Osteoblast (primary cell): ENCODE results near the gene LRP11. TPM values are rescaled to one million over a fixed set of nuclear protein-coding genes. Genes with fewer than 3 reads are reported as not detected.

Source experiments
- DNase-seq: peaks from one replicate; pipeline ENCODE4 v3.0.0; 2011; ENCODE audit warnings: low spot score, mixed read lengths; ENCODE audit not compliant: insufficient read length; ENCODE audit errors: missing footprints
- H2AFZ ChIP-seq: 2 replicates; pipeline ENCODE4 v1.6.0; 2011; ENCODE audit warnings: mild to moderate bottlenecking, low read length
- H3K27ac ChIP-seq: 2 replicates; pipeline ENCODE4 v1.5.1; 2011; ENCODE audit warnings: mild to moderate bottlenecking, low read depth, low read length, moderate library complexity
- H3K27me3 ChIP-seq: 2 replicates; pipeline ENCODE4 v1.6.0; 2012; ENCODE audit warnings: mild to moderate bottlenecking, control low read depth, inconsistent platforms, low read length, moderate library complexity; ENCODE audit not compliant: insufficient read depth
- H3K36me3 ChIP-seq: 2 replicates; pipeline ENCODE4 v1.5.1; 2011; ENCODE audit warnings: mild to moderate bottlenecking, low read length, control low read depth, moderate library complexity; ENCODE audit not compliant: insufficient read depth
- H3K4me1 ChIP-seq: 2 replicates; pipeline ENCODE4 v1.5.1; 2011; ENCODE audit warnings: mild to moderate bottlenecking, low read length, control low read depth, moderate library complexity; ENCODE audit not compliant: insufficient read depth
- H3K4me2 ChIP-seq: 2 replicates; pipeline ENCODE4 v1.6.0; 2011; ENCODE audit warnings: mild to moderate bottlenecking, low read length; ENCODE audit not compliant: insufficient read depth
- H3K4me3 ChIP-seq: fragments of 200-600 bp; sonication (generic); 3 replicates; pipeline ENCODE4 v1.5.1; 2012; ENCODE audit warnings: mild to moderate bottlenecking, low read length, inconsistent platforms; ENCODE audit not compliant: insufficient read depth
- H3K79me2 ChIP-seq: 2 replicates; pipeline ENCODE4 v1.6.0; 2012; ENCODE audit warnings: mild to moderate bottlenecking, low read length, control low read depth, inconsistent platforms; ENCODE audit not compliant: insufficient read depth
- H3K9me3 ChIP-seq: 2 replicates; pipeline ENCODE4 v1.5.1; 2011; ENCODE audit warnings: low read depth, low read length, control low read depth
- H4K20me1 ChIP-seq: 2 replicates; pipeline ENCODE4 v1.6.0; 2012; ENCODE audit warnings: mild to moderate bottlenecking, low read length, control low read depth; ENCODE audit not compliant: insufficient read depth
- CTCF ChIP-seq: IDR thresholded peaks from 2 replicates; pipeline ENCODE4 v1.5.1; 2011; ENCODE audit warnings: mild to moderate bottlenecking, low read depth, low read length, moderate library complexity; ENCODE audit errors: extremely low read depth
- total RNA-seq: library from RNA; depleted of rRNA; stranded (reverse); fragments of >200 nt; gene quantifications from 2 replicates; pipeline ENCODE4 v1.2.3, GENCODE V29; 2012

The LRP11 gene
- total RNA-seq, 1 donor, result 39.4 TPM

GRCh38 chr6:149782337-149782736 is 81.8 kb downstream of the LRP11 start:
- peaks cover 27% of the 10 kb centered on the region for H3K36me3 ChIP-seq
- TF ChIP-seq CTCF, result no peak
- H3K4me1 ChIP-seq, result no peaks in the 10 kb centered on the region
- no peaks in the 10 kb centered on the region for H3K27me3 ChIP-seq
- H3K79me2 ChIP-seq, result peaks cover 30% of the 10 kb centered on the region
- H2AFZ ChIP-seq, result no peak overlapping the region
- H4K20me1 ChIP-seq, result no peaks in the 10 kb centered on the region
- no peaks in the 10 kb centered on the region for H3K9me3 ChIP-seq
- no peak overlapping the region for H3K27ac ChIP-seq
- no peak overlapping the region for H3K4me2 ChIP-seq
- no peak for DNase-seq
- no peak overlapping the region for H3K4me3 ChIP-seq

- no peak overlapping the region for H3K4me3 ChIP-seq
- DNase-seq, result no peak
Observed at GRCh38 chr6:149781715-149782114, 82.4 kb downstream of the LRP11 start.

GRCh38 chr6:149779644-149779963 is 84.6 kb downstream of the LRP11 start:
- Histone ChIP-seq H3K4me3 (no peak overlapping the region), H3K36me3 (peaks cover 49% of the 10 kb centered on the region), H3K79me2 (peaks cover 32% of the 10 kb centered on the region), H3K27me3 (no peaks in the 10 kb centered on the region), H3K27ac (no peak overlapping the region), H2AFZ (no peak overlapping the region), H3K4me2 (no peak overlapping the region), H3K4me1 (no peaks in the 10 kb centered on the region), H3K9me3 (no peaks in the 10 kb centered on the region), H4K20me1 (no peaks in the 10 kb centered on the region)
- DNase-seq, result no peak
- TF ChIP-seq CTCF, result no peak

More at GRCh38 chr6:149781715-149782114, 82.4 kb downstream of the LRP11 start:
- Histone ChIP-seq H3K4me2 (no peak overlapping the region), H3K27me3 (no peaks in the 10 kb centered on the region), H4K20me1 (no peaks in the 10 kb centered on the region), H3K36me3 (peaks cover 34% of the 10 kb centered on the region), H3K27ac (no peak overlapping the region), H3K4me1 (no peaks in the 10 kb centered on the region), H3K79me2 (peaks cover 32% of the 10 kb centered on the region), H3K9me3 (no peaks in the 10 kb centered on the region), H2AFZ (no peak overlapping the region)
- no peak for TF ChIP-seq CTCF

DNA sequence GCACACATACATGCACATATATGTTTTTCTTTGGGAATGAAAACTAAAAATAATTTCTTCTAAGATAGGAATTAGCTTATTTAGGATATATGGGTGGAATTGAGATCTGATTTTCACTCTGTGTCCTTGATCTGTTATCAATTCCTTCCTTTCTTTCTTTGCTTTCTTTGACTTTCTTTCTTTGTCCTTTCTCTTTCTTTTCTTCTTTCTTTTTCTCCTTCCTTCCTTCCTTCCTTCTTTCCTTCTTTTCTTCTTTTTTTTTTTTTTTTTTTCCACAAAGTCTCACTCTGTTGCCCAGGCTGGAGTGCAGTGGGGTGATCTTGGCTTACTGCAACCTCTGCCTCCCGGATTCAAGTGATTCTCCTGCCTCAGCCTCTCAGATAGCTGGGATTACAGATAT is 86.5 kb downstream of the LRP11 start:
- Histone ChIP-seq H3K27ac (no peak overlapping the region), H3K79me2 (peaks cover 20% of the 10 kb centered on the region), H3K4me2 (no peak overlapping the region), H3K27me3 (no peaks in the 10 kb centered on the region), H3K9me3 (no peaks in the 10 kb centered on the region), H2AFZ (no peak overlapping the region), H3K4me1 (no peaks in the 10 kb centered on the region), H4K20me1 (no peaks in the 10 kb centered on the region), H3K4me3 (no peak overlapping the region), H3K36me3 (peaks cover 46% of the 10 kb centered on the region)
- no peak for DNase-seq
- TF ChIP-seq CTCF, result no peak
